ENCODE results near the gene TNPO3. TPM values are rescaled to one million over a fixed set of nuclear protein-coding genes. Genes with fewer than 3 reads are reported as not detected.
"Not testable (repeated sequence)": the region's sequence is repeated elsewhere in the genome, so short reads cannot be mapped to it uniquely, and the experiment has no call there.

TNPO3 gene
- total RNA-seq, 1 donor from 2014 or later, result 42.6 TPM

DNA sequence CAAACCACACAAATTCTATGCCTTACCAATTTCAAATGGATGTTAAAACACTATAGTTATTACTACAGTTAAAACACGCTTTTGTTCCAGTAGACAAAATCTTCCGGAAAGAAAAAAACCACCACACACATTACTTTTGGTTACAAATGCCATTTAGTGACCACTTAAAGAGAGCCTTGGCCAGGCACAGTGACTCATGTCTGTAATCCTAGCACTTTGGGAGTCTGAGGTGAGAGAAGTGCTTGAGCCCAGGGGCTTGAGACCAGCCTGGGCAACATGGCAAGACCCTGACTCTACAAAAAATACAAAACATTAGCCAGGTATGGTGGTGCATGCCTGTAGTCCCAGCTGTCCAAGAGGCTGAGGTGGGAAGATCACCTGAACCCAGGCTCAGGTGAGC, 7.2 kb downstream of the TNPO3 start:
- DNase-seq (ENCODE audit: low spot score), result no peak
- TF ChIP-seq, protein P1, sequence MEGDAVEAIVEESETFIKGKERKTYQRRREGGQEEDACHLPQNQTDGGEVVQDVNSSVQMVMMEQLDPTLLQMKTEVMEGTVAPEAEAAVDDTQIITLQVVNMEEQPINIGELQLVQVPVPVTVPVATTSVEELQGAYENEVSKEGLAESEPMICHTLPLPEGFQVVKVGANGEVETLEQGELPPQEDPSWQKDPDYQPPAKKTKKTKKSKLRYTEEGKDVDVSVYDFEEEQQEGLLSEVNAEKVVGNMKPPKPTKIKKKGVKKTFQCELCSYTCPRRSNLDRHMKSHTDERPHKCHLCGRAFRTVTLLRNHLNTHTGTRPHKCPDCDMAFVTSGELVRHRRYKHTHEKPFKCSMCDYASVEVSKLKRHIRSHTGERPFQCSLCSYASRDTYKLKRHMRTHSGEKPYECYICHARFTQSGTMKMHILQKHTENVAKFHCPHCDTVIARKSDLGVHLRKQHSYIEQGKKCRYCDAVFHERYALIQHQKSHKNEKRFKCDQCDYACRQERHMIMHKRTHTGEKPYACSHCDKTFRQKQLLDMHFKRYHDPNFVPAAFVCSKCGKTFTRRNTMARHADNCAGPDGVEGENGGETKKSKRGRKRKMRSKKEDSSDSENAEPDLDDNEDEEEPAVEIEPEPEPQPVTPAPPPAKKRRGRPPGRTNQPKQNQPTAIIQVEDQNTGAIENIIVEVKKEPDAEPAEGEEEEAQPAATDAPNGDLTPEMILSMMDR (IDR thresholded peaks at IDR 0.05; ENCODE audit: unreplicated experiment), result no peak
- Mint-ChIP-seq H3K4me3 (ENCODE audit: unreplicated experiment) (no peak overlapping the region), H3K36me3 (ENCODE audit: low read depth, unreplicated experiment) (peaks cover 9% of the 10 kb centered on the region), H3K4me1 (ENCODE audit: unreplicated experiment) (peaks cover 8% of the 10 kb centered on the region), H3K27me3 (ENCODE audit: unreplicated experiment) (no peaks in the 10 kb centered on the region), H3K9me3 (ENCODE audit: unreplicated experiment) (no peaks in the 10 kb centered on the region), H3K27ac (ENCODE audit: unreplicated experiment) (no peak overlapping the region)

DNA sequence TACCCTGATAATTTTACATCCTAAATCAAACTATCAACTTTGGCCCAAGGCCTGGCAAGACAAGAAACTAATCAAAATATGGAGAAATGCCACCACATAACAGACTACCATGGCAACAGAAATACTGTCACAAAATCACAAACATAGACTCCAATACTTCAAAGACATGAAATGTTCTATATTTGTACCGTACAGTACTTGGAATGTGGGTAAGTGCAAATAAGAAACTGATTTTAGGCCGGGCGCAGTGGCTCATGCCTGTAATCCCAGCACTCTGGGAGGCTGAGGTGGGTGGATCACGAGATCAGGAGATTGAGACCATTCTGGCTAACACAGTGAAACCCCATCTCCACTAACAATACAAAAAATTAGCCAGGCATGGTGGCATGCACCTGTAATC, 9.2 kb downstream of the TNPO3 start:
- no peaks in the 10 kb centered on the region for H3K9me3 Mint-ChIP-seq (ENCODE audit: unreplicated experiment)
- peaks cover 8% of the 10 kb centered on the region for H3K36me3 Mint-ChIP-seq (ENCODE audit: low read depth, unreplicated experiment)
- TF ChIP-seq, protein P1 (IDR thresholded peaks at IDR 0.05; ENCODE audit: unreplicated experiment), result no peak
- H3K27ac Mint-ChIP-seq (ENCODE audit: unreplicated experiment), result no peak overlapping the region
- no peaks in the 10 kb centered on the region for H3K27me3 Mint-ChIP-seq (ENCODE audit: unreplicated experiment)
- no peak for DNase-seq (ENCODE audit: low spot score)
- peaks cover 17% of the 10 kb centered on the region for H3K4me1 Mint-ChIP-seq (ENCODE audit: unreplicated experiment)
- H3K4me3 Mint-ChIP-seq (ENCODE audit: unreplicated experiment), result no peak overlapping the region

DNA sequence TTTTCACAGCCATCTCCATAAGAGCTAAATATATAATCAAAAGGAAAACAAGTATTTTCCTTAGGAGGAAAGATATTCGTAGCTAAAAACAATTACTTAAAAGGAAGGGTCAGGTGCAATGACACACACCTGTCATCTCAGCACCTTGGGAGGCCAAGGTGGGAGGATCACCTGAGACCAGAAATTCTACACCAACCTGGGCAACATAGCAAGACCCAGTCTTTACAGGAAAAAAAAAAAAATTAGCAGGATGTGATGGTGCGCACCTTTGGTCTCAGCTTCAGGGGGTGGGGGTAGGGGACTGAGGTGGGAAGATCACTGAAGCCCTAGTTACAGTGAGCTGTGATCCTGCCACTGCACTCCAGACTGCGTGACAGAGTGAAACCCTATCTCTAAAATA, 11.9 kb downstream of the TNPO3 start:
- no peaks in the 10 kb centered on the region for H3K27me3 Mint-ChIP-seq (ENCODE audit: unreplicated experiment)
- no peak for DNase-seq (ENCODE audit: low spot score)
- H3K4me3 Mint-ChIP-seq (ENCODE audit: unreplicated experiment), result no peak overlapping the region
- H3K9me3 Mint-ChIP-seq (ENCODE audit: unreplicated experiment), result no peaks in the 10 kb centered on the region
- no peak overlapping the region for H3K27ac Mint-ChIP-seq (ENCODE audit: unreplicated experiment)
- H3K36me3 Mint-ChIP-seq (ENCODE audit: low read depth, unreplicated experiment), result peaks cover 7% of the 10 kb centered on the region
- TF ChIP-seq, protein P1 (IDR thresholded peaks at IDR 0.05; ENCODE audit: unreplicated experiment), result no peak
- peaks cover 10% of the 10 kb centered on the region for H3K4me1 Mint-ChIP-seq (ENCODE audit: unreplicated experiment)

DNA sequence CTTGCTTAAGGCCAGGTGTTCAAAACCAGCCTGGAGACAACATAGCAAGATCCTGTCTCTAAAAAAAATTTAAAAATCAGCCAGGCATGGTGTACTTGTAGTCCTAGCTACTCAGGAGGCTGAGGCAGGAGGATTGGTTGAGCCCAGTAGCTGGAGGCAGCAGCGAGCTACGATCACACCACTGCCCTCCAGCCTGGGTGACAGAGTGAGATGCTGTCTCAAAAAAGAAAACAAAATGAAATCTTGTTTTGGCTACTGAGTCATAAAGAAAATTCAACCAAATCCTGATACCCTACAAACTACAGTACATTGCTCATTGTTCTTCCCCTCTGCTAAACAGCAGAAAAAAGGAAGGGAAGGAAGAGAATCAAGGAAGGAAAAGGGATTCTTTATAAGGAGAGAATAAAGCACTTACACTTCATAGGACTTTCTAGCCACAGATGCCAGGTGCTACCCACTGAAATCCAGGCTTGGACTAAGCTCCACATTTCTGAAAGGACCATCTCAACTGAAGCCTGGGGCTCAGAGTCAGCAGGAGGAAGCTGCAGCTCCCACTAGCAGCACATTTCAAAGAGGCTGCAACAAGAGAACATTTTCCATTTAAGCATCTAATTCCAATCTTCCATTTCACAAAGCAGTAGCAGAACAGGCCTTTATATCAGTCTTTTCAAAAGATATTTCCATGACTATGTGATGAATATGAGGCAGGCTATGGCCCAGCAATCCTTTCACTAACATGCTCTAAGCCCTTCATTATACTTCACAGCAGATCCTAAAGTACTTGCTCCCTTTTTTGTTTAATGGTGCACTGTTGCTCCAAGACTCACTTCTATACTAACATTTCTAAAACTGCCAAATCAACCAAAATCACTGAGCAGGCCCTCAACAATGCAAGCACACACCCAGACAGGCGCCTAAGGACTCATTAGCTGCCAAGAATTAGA, 13.5 kb downstream of the TNPO3 start:
- H3K9me3 Mint-ChIP-seq (ENCODE audit: unreplicated experiment), result no peaks in the 10 kb centered on the region
- TF ChIP-seq, protein P1 (IDR thresholded peaks at IDR 0.05; ENCODE audit: unreplicated experiment), result no peak
- H3K27me3 Mint-ChIP-seq (ENCODE audit: unreplicated experiment), result no peaks in the 10 kb centered on the region
- peaks cover 10% of the 10 kb centered on the region for H3K4me1 Mint-ChIP-seq (ENCODE audit: unreplicated experiment)
- H3K4me3 Mint-ChIP-seq (ENCODE audit: unreplicated experiment), result no peak overlapping the region
- no peak overlapping the region for H3K27ac Mint-ChIP-seq (ENCODE audit: unreplicated experiment)
- no peak for DNase-seq (ENCODE audit: low spot score)
- peaks cover 7% of the 10 kb centered on the region for H3K36me3 Mint-ChIP-seq (ENCODE audit: low read depth, unreplicated experiment)

DNA sequence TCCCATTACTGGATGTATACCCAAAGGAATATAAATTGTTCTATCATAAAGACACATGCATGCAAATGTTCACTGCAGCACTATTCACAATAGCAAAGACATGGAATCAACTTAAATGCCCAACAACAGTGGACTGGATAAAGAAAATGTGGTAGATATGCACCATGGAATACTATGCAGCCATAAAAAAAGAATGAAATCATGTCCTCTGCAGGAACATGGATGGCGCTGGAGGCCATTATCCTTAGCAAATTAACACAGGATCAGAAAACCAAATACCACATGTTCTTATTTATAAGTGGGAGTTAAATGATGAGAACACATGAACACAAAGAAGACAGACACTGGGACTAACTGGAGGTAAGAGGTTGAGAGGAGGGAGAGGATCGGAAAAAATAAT, 16.4 kb downstream of the TNPO3 start:
- not testable (repeated sequence) for DNase-seq (ENCODE audit: low spot score); H3K27ac Mint-ChIP-seq (ENCODE audit: unreplicated experiment); H3K27me3 Mint-ChIP-seq (ENCODE audit: unreplicated experiment); H3K4me3 Mint-ChIP-seq (ENCODE audit: unreplicated experiment); H3K36me3 Mint-ChIP-seq (ENCODE audit: low read depth, unreplicated experiment); H3K9me3 Mint-ChIP-seq (ENCODE audit: unreplicated experiment)
- H3K4me1 Mint-ChIP-seq (ENCODE audit: unreplicated experiment), result peaks cover 10% of the 10 kb centered on the region
